Measurements from ENCODE around the gene EMC6.

The EMC6 gene

GRCh38 chr17:3710951-3711383 is 42.4 kb downstream of the EMC6 start:
- DNase-seq (ENCODE audit: low spot score), result no peak

GRCh38 chr17:3712811-3713463 is 44.3 kb downstream of the EMC6 start:
- DNase-seq (ENCODE audit: low spot score), result no peak

DNA sequence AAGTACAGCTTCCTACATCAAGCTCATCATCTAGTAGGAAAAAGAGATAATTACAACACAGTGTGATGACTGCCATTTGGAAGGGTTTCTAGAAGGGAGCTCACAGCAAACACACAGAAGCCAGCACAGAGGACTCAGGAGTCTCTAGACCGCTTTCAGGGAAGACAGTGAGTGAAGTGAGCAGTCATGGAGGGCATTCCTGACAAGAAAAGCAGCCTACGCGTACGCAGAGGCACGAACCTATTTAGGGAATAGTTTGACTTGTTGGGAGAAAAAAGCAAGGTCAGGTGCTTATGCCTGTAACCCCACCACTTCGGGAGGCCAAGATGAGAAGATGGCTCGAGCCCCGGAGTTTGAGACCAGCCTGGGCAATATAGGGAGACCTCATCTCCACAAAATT is 46.7 kb downstream of the EMC6 start:
- DNase-seq (ENCODE audit: low spot score), result no peak

DNA sequence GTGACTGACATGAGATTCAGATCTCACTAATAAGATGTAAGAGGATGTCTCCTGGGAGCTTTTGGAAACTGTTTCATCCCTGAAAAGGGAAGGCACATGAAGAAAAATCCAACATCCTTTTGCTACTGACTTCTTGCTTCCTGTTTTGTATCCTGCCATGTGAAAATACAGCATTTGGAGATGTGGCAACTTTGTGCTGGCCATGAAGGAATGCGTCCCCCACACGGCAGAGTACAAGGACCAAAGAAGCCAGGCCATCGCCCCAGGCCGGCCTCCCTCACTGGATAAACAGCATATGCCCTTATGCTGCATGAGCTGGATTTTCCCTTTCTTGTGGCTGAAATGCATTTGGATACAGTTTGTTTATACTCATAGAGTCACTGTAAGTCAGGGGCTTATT is 49.6 kb downstream of the EMC6 start:
- no peak for DNase-seq (ENCODE audit: low spot score)

GRCh38 chr17:3719265-3719664 is 50.7 kb downstream of the EMC6 start:
- DNase-seq (ENCODE audit: low spot score), result no peak
